ENCODE measurements around the gene PCSK1. TPM values are rescaled to one million over a fixed set of nuclear protein-coding genes. Genes with fewer than 3 reads are reported as not detected.

Gene PCSK1
- total RNA-seq, 1 experiment from 2014 or later, result 4.5 TPM

GRCh38 chr5:96455789-96456188 is 22.7 kb upstream of the PCSK1 start:
- Mint-ChIP-seq H3K27me3 (ENCODE audit: low read depth) (no peaks in the 10 kb centered on the region), H3K27ac (no peak overlapping the region), H3K4me1 (peaks cover 12% of the 10 kb centered on the region), H3K9me3 (peaks cover 13% of the 10 kb centered on the region), H3K4me3 (no peak overlapping the region), H3K36me3 (no peaks in the 10 kb centered on the region)
- CTCF ChIA-PET, result interaction anchor here (1.3 kb wide), 1 partner anchor 146 kb away, joined by 3 read pairs; no protein-coding TSS in a partner anchor
- no peak for ATAC-seq
- no peak for TF ChIP-seq TEAD4 (CRISPR knock-in tag; IDR thresholded peaks at IDR 0.05)
- no peak for TF ChIP-seq SMAD4 (CRISPR knock-in tag; IDR thresholded peaks at IDR 0.05)
- no peak for TF ChIP-seq JUN (CRISPR knock-in tag; IDR thresholded peaks at IDR 0.05)
- TF ChIP-seq MXD4 (CRISPR knock-in tag; IDR thresholded peaks at IDR 0.05; ENCODE audit: borderline replicate concordance), result no peak
- TF ChIP-seq FOXP1 (CRISPR knock-in tag; IDR thresholded peaks at IDR 0.05; ENCODE audit: borderline replicate concordance), result no peak
- no peak for TF ChIP-seq TP53 (CRISPR knock-in tag; IDR thresholded peaks at IDR 0.05)
- no peak for TF ChIP-seq NFYB (CRISPR knock-in tag; conservative IDR thresholded peaks at IDR 0.05; ENCODE audit: low read depth)
- no peak for TF ChIP-seq TCF7 (CRISPR knock-in tag; IDR thresholded peaks at IDR 0.05; ENCODE audit: low read depth)
- no peak for TF ChIP-seq ZBTB43 (CRISPR knock-in tag; IDR thresholded peaks at IDR 0.05)
- no peak for TF ChIP-seq NR2C2 (CRISPR knock-in tag; IDR thresholded peaks at IDR 0.05)
- TF ChIP-seq GABPB1 (CRISPR knock-in tag; IDR thresholded peaks at IDR 0.05), result no peak
- no peak for DNase-seq (ENCODE audit: low spot score)
- POLR2A ChIA-PET, result no interaction called here

- Mint-ChIP-seq H3K36me3 (no peaks in the 10 kb centered on the region), H3K27me3 (ENCODE audit: low read depth) (no peaks in the 10 kb centered on the region), H3K4me1 (peaks cover 4% of the 10 kb centered on the region), H3K4me3 (no peak overlapping the region), H3K9me3 (peaks cover 13% of the 10 kb centered on the region), H3K27ac (no peak overlapping the region)
- ChIA-PET CTCF (interaction anchor here (1.0 kb wide), 1 partner anchor 142 kb away, joined by 3 read pairs; no protein-coding TSS in a partner anchor), POLR2A (no interaction called here)
- ATAC-seq (no peak), DNase-seq (ENCODE audit: low spot score) (no peak)
- TF ChIP-seq IRF2 (CRISPR knock-in tag; IDR thresholded peaks at IDR 0.05; ENCODE audit: borderline replicate concordance, low read depth) (no peak), ARID4B (CRISPR knock-in tag; IDR thresholded peaks at IDR 0.05; ENCODE audit: borderline replicate concordance) (no peak), ZSCAN18 (CRISPR knock-in tag; IDR thresholded peaks at IDR 0.05) (no peak), ZNF532 (CRISPR knock-in tag; IDR thresholded peaks at IDR 0.05; ENCODE audit: borderline replicate concordance) (no peak), ZNF671 (CRISPR knock-in tag; IDR thresholded peaks at IDR 0.05) (no peak), NFE2L1 (CRISPR knock-in tag; IDR thresholded peaks at IDR 0.05) (no peak), FOXJ3 (CRISPR knock-in tag; IDR thresholded peaks at IDR 0.05; ENCODE audit: borderline replicate concordance) (no peak), E2F4 (CRISPR knock-in tag; IDR thresholded peaks at IDR 0.05; ENCODE audit: borderline replicate concordance, low read depth) (no peak), FOXP4 (CRISPR knock-in tag; IDR thresholded peaks at IDR 0.05) (no peak)
These were observed 20.3 kb upstream of the PCSK1 start for GRCh38 chr5:96453394-96453793.

Data from WTC11 (cell line).